ENCODE results near the gene RALGPS1. TPM values are rescaled to one million over a fixed set of nuclear protein-coding genes. Genes with fewer than 3 reads are reported as not detected.
A peak's percentile ranks its signal among the peaks of the same experiment; 100 is the strongest.
"Not testable (repeated sequence)": the region's sequence is repeated elsewhere in the genome, so short reads cannot be mapped to it uniquely, and the experiment has no call there.

Gene RALGPS1
- total and polyA plus RNA-seq, 7 donors = 6.6 to 18.6 (median 11.4) TPM

DNA sequence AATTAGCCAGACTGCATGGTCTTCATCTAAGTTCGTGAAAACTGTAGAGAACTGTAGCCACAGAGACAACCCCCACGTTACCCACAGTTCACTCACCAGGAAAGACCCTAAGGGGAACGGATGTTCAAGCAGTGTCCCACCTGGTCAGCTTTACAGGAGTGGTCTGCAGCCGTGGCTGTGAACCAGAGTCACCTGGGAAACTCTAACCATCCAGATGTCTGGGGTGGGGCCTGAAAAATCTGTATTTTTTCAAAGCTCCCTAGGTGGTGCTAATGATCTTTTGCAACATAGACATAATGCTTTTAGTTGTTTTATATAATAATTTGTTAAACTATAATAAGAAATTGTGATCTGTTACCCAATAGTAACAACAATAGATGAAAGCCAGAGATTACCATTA is 255.5 kb downstream of the RALGPS1 start:
- no peaks in the 10 kb centered on the region for H3K9me3 ChIP-seq
- 87 to 93% methylated on average over 4 of the region's 4 CpGs for WGBS, 2 donors
- intact Hi-C loops (cut with DNase I) = no loop called here
- no peak overlapping the region for H3K4me3 ChIP-seq
- DNase-seq = peak; percentile 25
- H3K4me1 ChIP-seq = peaks cover 0 to 28% (median 19%) of the 10 kb centered on the region in 4 donors
- peak overlapping the region in 2 of 4 donors; percentile 19 to 36 for H3K27ac ChIP-seq
- no peaks in the 10 kb centered on the region for H3K27me3 ChIP-seq
- TF ChIP-seq POLR2A (IDR thresholded peaks at IDR 0.05) (no peak), EP300 (IDR thresholded peaks at IDR 0.05) (no peak), POLR2AphosphoS5 (IDR thresholded peaks at IDR 0.05) (no peak)
- TF ChIP-seq, protein P1, sequence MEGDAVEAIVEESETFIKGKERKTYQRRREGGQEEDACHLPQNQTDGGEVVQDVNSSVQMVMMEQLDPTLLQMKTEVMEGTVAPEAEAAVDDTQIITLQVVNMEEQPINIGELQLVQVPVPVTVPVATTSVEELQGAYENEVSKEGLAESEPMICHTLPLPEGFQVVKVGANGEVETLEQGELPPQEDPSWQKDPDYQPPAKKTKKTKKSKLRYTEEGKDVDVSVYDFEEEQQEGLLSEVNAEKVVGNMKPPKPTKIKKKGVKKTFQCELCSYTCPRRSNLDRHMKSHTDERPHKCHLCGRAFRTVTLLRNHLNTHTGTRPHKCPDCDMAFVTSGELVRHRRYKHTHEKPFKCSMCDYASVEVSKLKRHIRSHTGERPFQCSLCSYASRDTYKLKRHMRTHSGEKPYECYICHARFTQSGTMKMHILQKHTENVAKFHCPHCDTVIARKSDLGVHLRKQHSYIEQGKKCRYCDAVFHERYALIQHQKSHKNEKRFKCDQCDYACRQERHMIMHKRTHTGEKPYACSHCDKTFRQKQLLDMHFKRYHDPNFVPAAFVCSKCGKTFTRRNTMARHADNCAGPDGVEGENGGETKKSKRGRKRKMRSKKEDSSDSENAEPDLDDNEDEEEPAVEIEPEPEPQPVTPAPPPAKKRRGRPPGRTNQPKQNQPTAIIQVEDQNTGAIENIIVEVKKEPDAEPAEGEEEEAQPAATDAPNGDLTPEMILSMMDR (IDR thresholded peaks at IDR 0.05) = no peak
- H3K36me3 ChIP-seq = peaks cover 0 to 4% (median 0%) of the 10 kb centered on the region in 4 donors

DNA sequence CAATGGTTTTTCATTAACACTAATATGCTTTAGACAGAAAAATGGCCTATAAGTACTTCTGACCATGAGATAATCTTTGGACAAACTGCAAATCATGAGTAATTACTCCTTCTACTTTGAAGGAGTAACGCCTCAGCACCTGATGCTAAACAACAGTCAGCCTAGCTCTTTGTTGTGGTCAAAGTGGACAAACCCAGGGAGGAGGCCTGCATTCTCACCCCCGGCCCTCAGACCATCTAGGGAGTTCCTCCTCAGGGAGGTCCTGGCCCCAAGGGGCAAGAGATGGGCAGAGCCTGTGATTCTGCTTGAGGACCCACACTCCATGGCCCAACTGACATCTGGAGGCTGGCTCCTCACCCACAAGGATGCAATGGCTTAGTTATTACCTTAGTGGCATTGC is 256.1 kb downstream of the RALGPS1 start:
- Histone ChIP-seq H3K4me1 (peaks cover 0 to 28% (median 19%) of the 10 kb centered on the region in 4 donors), H3K36me3 (peaks cover 0 to 4% (median 0%) of the 10 kb centered on the region in 4 donors), H3K27me3 (no peaks in the 10 kb centered on the region), H3K4me3 (no peak overlapping the region), H3K9me3 (no peaks in the 10 kb centered on the region), H3K27ac (peak overlapping the region in 1 of 4 donors; percentile 35)
- TF ChIP-seq POLR2AphosphoS5 (IDR thresholded peaks at IDR 0.05) (no peak), POLR2A (IDR thresholded peaks at IDR 0.05) (no peak), EP300 (IDR thresholded peaks at IDR 0.05) (no peak)
- TF ChIP-seq, protein P1 (IDR thresholded peaks at IDR 0.05) = no peak
- DNase-seq = peak; percentile 30
- intact Hi-C loops (cut with DNase I) = no loop called here
- whole genome bisulfite sequencing, 2 donors = 75 to 94% methylated on average over 2 of the region's 2 CpGs

DNA sequence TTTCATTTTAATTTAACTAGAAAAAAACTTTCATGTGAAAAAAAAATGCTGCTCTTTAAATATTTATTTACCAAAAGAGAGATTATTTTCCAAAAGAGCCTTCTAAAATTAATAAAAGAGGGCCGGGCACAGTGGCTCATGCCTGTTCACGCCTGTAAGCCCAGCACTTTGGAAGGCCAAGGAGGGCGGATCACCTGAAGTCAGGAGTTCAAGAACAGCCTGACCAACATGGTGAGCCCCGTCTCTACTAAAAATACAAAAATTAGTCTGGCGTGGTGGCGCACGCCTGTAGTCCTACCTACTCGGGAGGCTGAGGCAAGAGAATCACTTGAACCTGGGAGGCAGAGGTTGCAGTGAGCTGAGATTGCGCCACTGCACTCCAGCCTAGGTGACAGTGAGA is 256.8 kb downstream of the RALGPS1 start:
- H3K27me3 ChIP-seq; H3K36me3 ChIP-seq; H3K4me3 ChIP-seq; H3K9me3 ChIP-seq; intact Hi-C loops (cut with DNase I): not testable (repeated sequence)
- DNase-seq = peak; percentile 9
- 98% methylated on average over 9 of the region's 9 CpGs for WGBS, 2 donors
- Histone ChIP-seq H3K27ac (peak overlapping the region in 2 of 4 donors; percentile 78 to 81), H3K4me1 (peaks cover 0 to 28% (median 19%) of the 10 kb centered on the region in 4 donors)

DNA sequence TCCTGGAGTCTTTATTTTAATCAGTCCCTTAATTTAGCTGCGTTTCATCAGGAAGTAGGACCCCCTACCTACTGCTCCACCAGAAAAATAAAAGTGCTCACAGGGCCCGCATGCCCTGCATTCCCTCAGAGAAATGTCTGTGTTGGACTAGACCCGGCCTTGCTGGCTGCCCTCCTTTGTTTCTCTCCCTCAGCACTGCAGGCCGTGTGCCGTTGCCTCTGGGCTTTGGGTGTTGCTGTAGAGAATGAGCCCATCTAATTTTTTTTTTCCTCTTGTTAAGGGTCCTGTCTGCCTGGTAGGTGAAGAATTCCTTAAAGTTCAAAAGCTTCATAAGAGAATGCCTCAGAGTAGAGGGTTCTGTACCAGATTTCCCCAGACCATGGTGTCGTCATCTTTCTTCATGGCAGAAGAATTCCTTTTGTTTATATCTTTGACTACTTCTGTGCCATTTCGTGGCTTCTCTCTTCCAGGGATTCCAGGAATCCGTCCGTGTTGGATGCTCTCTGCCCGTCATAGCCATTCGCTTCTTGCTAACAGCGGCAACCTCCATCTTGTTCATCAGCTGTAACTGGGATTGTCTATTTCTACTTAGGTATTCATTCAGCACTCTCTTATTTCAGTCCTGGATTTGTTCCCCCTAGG is 257.6 kb downstream of the RALGPS1 start:
- H3K4me3 ChIP-seq = no peak overlapping the region
- peaks cover 0 to 28% (median 19%) of the 10 kb centered on the region in 4 donors for H3K4me1 ChIP-seq
- peaks cover 0 to 4% (median 0%) of the 10 kb centered on the region in 4 donors for H3K36me3 ChIP-seq
- H3K27me3 ChIP-seq = no peaks in the 10 kb centered on the region
- 86 to 92% methylated on average over 12 of the region's 12 CpGs for WGBS, 2 donors
- TF ChIP-seq POLR2A (IDR thresholded peaks at IDR 0.05) = no peak
- TF ChIP-seq, protein P1 (IDR thresholded peaks at IDR 0.05) = no peak
- no peak for TF ChIP-seq EP300 (IDR thresholded peaks at IDR 0.05)
- no peak for TF ChIP-seq POLR2AphosphoS5 (IDR thresholded peaks at IDR 0.05)
- H3K27ac ChIP-seq = peak overlapping the region; percentile 57 to 81 (median 68)
- intact Hi-C loops (cut with DNase I) = no loop called here
- no peaks in the 10 kb centered on the region for H3K9me3 ChIP-seq
- peak; percentile 33 for DNase-seq

DNA sequence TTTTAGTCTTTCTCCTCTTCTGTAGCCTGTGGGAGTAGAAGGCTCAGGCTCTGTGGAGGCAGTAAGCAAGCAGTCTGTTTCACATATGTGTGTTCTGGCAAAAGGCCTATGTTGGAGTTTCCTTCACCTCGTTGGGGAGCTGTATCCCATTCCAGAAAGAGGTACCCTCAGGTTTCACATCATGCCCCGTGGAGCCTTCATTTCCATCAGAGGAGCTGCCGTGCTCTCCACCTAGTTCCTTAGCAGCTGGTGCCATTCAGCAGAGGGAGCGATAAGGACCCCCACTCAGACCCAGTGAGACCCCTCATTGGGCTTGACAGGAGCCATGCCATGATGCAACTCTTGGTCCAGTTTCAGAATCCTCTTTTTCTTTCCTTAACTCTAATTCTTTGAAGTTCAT is 258.5 kb downstream of the RALGPS1 start:
- H3K36me3 ChIP-seq = peaks cover 0 to 4% (median 0%) of the 10 kb centered on the region in 4 donors
- WGBS, 2 donors = 90 to 92% methylated on average over 4 of the region's 4 CpGs
- intact Hi-C loops (cut with DNase I) = no loop called here

More for the DNA sequence above, 258.5 kb downstream of the RALGPS1 start:
- Histone ChIP-seq H3K4me3 (no peak overlapping the region), H3K27me3 (no peaks in the 10 kb centered on the region), H3K9me3 (no peaks in the 10 kb centered on the region), H3K4me1 (peaks cover 0 to 28% (median 22%) of the 10 kb centered on the region in 4 donors), H3K27ac (peak overlapping the region in 3 of 4 donors; percentile 58 to 81 (median 78))
- peak; percentile 54 for DNase-seq
- no peak for TF ChIP-seq POLR2A (IDR thresholded peaks at IDR 0.05)
- no peak for TF ChIP-seq EP300 (IDR thresholded peaks at IDR 0.05)
- TF ChIP-seq POLR2AphosphoS5 (IDR thresholded peaks at IDR 0.05) = no peak
- TF ChIP-seq, protein P1 (IDR thresholded peaks at IDR 0.05) = no peak

Data from sigmoid colon (tissue), 7 donors.